Transverse colon (tissue), 4 donors: ENCODE results near the gene NUDT15. TPM values are rescaled to one million over a fixed set of nuclear protein-coding genes. Genes with fewer than 3 reads are reported as not detected.
A peak's percentile ranks its signal among the peaks of the same experiment; 100 is the strongest.

Experiments
- DNase-seq: peaks from one replicate; pipeline ENCODE4 v3.0.0-alpha.2; 2019
- H3K27ac ChIP-seq, 4 donors: fragments of 200-600 bp; sonication (generic); 2 replicates each; pipeline ENCODE4 v1.5.1; 2016 to 2018; ENCODE audit warnings: inconsistent platforms in 4 of 4
- H3K27me3 ChIP-seq: fragments of 200-600 bp; sonication (generic); 2 replicates; pipeline ENCODE4 v1.5.1; 2017; ENCODE audit warnings: inconsistent platforms
- H3K36me3 ChIP-seq, 4 donors: fragments of 200-600 bp; sonication (generic); 2 replicates each; pipeline ENCODE4 v1.5.1; 2017 to 2019; ENCODE audit warnings: inconsistent platforms in 4 of 4
- H3K4me1 ChIP-seq, 4 donors: fragments of 200-600 bp; sonication (generic); 2 replicates each; pipeline ENCODE4 v1.5.1; 2017 to 2020; ENCODE audit warnings: inconsistent platforms in 4 of 4
- H3K4me3 ChIP-seq, 4 donors: fragments of 200-600 bp; sonication (generic); 1 replicate in 1 of 4; 2 replicates in 3 of 4; pipeline versions ENCODE4 v1.5.1 to v1.6.1; 2017 to 2019; ENCODE audit warnings: inconsistent platforms in 4 of 4
- H3K9me3 ChIP-seq, 2 donors: fragments of 200-600 bp; sonication (generic); 2 replicates each; pipeline ENCODE4 v1.5.1; 2017 to 2019; ENCODE audit warnings: inconsistent platforms in 2 of 2
- EP300 ChIP-seq: sonication (generic); formaldehyde crosslinking; IDR thresholded peaks from one replicate; pipeline ENCODE4 v1.6.1; 2017; ENCODE audit warnings: antibody characterized with exemption, low read depth
- POLR2A ChIP-seq: fragments of 450-650 bp; IDR thresholded peaks from one replicate; pipeline ENCODE4 v1.6.1; 2016; ENCODE audit warnings: antibody characterized with exemption, mild to moderate bottlenecking, moderate library complexity
- POLR2AphosphoS5 ChIP-seq, 3 donors: sonication (generic); formaldehyde crosslinking; IDR thresholded peaks; one replicate each; pipeline ENCODE4 v1.6.1; 2016; ENCODE audit warnings: antibody characterized with exemption in 3 of 3
- WGBS, 2 donors: methylation state at CpG; one replicate each; pipeline ENCODE4 v1.1.5; 2018; ENCODE audit warnings: low coverage in 1 of 2; 5-methylcytosine and 5-hydroxymethylcytosine counted together
- in situ Hi-C, 4 donors: fragments of 200-750 bp; cut with MboI; loops; one replicate each; pipeline versions ENCODE4 v1.15.0 to v1.15.1; 2017; ENCODE audit warnings: low sequenced_read_pairs in 3 of 4, low pct_ligation_motif_present in 1 of 4, low pct_unique_long_range_greater_than_20kb in 1 of 4
- intact Hi-C: fragments of 100-400 bp; cut with DNase I; formaldehyde crosslinking; loops from one replicate; pipeline ENCODE4 v1.15.1; 2023; ENCODE audit warnings: low total_unique reads
- total RNA-seq, 4 donors: library from RNA; depleted of rRNA; stranded (reverse); fragments of >200 nt; gene quantifications; one replicate each; pipeline ENCODE4 v1.1.0, GENCODE V29; 2016
- TF ChIP-seq, protein P1 (sequence below), 5 experiments: fragments of 200-600 bp in 3 of 5; fragments of 450-650 bp in 2 of 5; sonication (generic) in 3 of 5; IDR thresholded peaks; 1 replicate in 2 of 5; 2 replicates in 3 of 5; pipeline ENCODE4 v1.5.1; 2016 to 2017; ENCODE audit warnings: antibody characterized with exemption in 5 of 5, inconsistent platforms in 3 of 5, mild to moderate bottlenecking in 2 of 5, moderate library complexity in 1 of 5

Gene NUDT15
- total RNA-seq, 4 donors from 2014 or later, result 0.40 to 16.1 (median 11.4) TPM

- Histone ChIP-seq H3K4me1 (peaks cover 0 to 5% (median 2%) of the 10 kb centered on the region in 4 donors), H3K9me3 (no peaks in the 10 kb centered on the region), H3K4me3 (no peak overlapping the region), H3K27me3 (no peaks in the 10 kb centered on the region), H3K27ac (no peak overlapping the region), H3K36me3 (no peaks in the 10 kb centered on the region)
- 100% methylated on average over 1 of the region's 1 CpG for WGBS, 2 donors
- DNase-seq, result no peak
- TF ChIP-seq, protein P1, sequence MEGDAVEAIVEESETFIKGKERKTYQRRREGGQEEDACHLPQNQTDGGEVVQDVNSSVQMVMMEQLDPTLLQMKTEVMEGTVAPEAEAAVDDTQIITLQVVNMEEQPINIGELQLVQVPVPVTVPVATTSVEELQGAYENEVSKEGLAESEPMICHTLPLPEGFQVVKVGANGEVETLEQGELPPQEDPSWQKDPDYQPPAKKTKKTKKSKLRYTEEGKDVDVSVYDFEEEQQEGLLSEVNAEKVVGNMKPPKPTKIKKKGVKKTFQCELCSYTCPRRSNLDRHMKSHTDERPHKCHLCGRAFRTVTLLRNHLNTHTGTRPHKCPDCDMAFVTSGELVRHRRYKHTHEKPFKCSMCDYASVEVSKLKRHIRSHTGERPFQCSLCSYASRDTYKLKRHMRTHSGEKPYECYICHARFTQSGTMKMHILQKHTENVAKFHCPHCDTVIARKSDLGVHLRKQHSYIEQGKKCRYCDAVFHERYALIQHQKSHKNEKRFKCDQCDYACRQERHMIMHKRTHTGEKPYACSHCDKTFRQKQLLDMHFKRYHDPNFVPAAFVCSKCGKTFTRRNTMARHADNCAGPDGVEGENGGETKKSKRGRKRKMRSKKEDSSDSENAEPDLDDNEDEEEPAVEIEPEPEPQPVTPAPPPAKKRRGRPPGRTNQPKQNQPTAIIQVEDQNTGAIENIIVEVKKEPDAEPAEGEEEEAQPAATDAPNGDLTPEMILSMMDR (IDR thresholded peaks at IDR 0.05), result no peak
- TF ChIP-seq POLR2A, result no peak
- TF ChIP-seq EP300, result no peak
- TF ChIP-seq POLR2AphosphoS5 (IDR thresholded peaks at IDR 0.05), result no peak
- intact Hi-C loops, result no loop called here
- in situ Hi-C loops, result no loop called here
Measured at GRCh38 chr13:48012668-48013067, 24.9 kb upstream of the NUDT15 start.

DNA sequence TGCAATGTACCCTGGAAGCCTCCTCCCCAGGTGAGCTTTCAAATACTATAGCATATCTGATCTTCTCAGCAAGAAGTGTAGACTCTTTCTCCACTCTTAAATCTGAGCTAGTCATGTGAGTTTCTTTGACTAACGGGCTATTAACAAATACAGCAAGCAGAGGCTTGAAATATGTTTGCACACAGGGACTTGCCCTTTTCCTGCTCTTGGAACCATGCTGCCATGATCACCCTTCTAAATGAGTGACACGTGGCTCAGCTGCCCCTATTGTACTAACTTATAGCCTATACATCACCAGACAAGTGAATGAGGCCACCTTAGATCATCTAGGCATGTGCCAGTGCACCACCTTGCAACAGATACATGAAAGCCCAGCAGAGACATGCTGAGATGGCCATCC is 23.2 kb upstream of the NUDT15 start:
- no peak for DNase-seq
- Histone ChIP-seq H3K4me1 (peaks cover 0 to 5% (median 1%) of the 10 kb centered on the region in 4 donors), H3K4me3 (no peak overlapping the region), H3K27ac (no peak overlapping the region), H3K27me3 (no peaks in the 10 kb centered on the region), H3K36me3 (no peaks in the 10 kb centered on the region), H3K9me3 (no peaks in the 10 kb centered on the region)
- TF ChIP-seq POLR2AphosphoS5 (IDR thresholded peaks at IDR 0.05) (no peak), EP300 (no peak), POLR2A (no peak)
- TF ChIP-seq, protein P1 (IDR thresholded peaks at IDR 0.05), result no peak
- intact Hi-C loops (no loop called here), in situ Hi-C loops (no loop called here)
- WGBS, 2 donors, result 85% methylated on average over 2 of the region's 2 CpGs; no CpG with 5 or more reads in 1 of the 2 donors

DNA sequence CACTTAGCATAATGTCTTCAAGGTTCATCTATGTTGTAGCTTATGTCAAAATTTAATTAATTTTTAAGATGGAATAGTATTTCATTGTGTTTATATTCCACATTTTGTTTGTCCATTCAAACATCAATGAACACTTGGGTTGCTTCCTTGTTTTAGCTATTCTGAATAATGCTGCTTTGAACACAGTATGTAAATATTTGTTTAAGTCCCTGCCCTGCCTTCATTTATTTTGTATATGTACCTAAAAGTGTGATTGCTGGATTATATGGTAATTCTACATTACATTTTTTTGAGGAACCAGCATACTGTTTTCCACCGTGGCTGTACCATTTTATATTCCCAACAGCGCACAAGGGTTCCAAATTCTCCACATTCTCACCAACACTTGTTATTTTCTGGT is 18.9 kb upstream of the NUDT15 start:
- intact Hi-C loops (no loop called here), in situ Hi-C loops (no loop called here)
- WGBS, 2 donors, result 49 to 76% methylated on average over 2 of the region's 2 CpGs

DNA sequence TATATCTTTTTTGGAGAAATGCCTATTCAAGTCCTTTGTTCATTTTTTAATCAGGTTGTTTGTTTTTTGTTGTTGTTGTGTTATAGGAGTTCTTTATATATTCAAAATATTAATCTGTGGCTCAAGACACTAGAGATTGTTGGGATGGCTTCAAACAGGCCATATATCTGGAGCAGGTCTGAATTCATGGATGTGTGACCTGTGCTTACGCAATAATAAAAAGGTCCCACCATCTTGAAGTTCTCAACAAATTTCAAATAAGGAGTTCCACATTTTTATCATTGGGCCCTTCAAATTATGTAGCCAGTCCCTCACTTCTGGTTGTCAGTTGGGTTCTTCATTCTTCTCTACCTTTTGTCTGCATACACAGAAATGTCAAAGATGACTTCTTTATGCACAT is 17.7 kb upstream of the NUDT15 start:
- no peaks in the 10 kb centered on the region for H3K4me1 ChIP-seq
- no peak for DNase-seq
- intact Hi-C loops (no loop called here), in situ Hi-C loops (no loop called here)
- no peak overlapping the region for H3K4me3 ChIP-seq
- H3K9me3 ChIP-seq, result no peaks in the 10 kb centered on the region
- H3K27ac ChIP-seq, result no peak overlapping the region
- no peak for TF ChIP-seq POLR2A
- TF ChIP-seq POLR2AphosphoS5 (IDR thresholded peaks at IDR 0.05), result no peak
- TF ChIP-seq EP300, result no peak
- no peaks in the 10 kb centered on the region for H3K27me3 ChIP-seq
- 100% methylated on average over 1 of the region's 1 CpG; no CpG with 5 or more reads in 1 of the 2 donors for WGBS, 2 donors
- H3K36me3 ChIP-seq, result no peaks in the 10 kb centered on the region

More for the DNA sequence above, 18.9 kb upstream of the NUDT15 start:
- H3K27ac ChIP-seq, result peak overlapping the region in 1 of 4 donors; percentile 4
- no peaks in the 10 kb centered on the region for H3K36me3 ChIP-seq
- no peaks in the 10 kb centered on the region for H3K9me3 ChIP-seq
- no peak for TF ChIP-seq EP300
- TF ChIP-seq, protein P1 (IDR thresholded peaks at IDR 0.05), result no peak
- TF ChIP-seq POLR2AphosphoS5 (IDR thresholded peaks at IDR 0.05), result no peak
- TF ChIP-seq POLR2A, result no peak
- no peak for DNase-seq
- H3K4me1 ChIP-seq, result no peaks in the 10 kb centered on the region
- no peak overlapping the region for H3K4me3 ChIP-seq
- no peaks in the 10 kb centered on the region for H3K27me3 ChIP-seq

GRCh38 chr13:48028066-48028465 is 9.5 kb upstream of the NUDT15 start:
- in situ Hi-C loops (no loop called here), intact Hi-C loops (no loop called here)
- no peaks in the 10 kb centered on the region for H3K36me3 ChIP-seq
- peaks cover 3 to 6% of the 10 kb centered on the region in 2 donors for H3K9me3 ChIP-seq
- H3K4me3 ChIP-seq, result no peak overlapping the region
- H3K4me1 ChIP-seq, result peaks cover 0 to 8% (median 2%) of the 10 kb centered on the region in 4 donors
- H3K27me3 ChIP-seq, result no peaks in the 10 kb centered on the region
- no peak overlapping the region for H3K27ac ChIP-seq
- DNase-seq, result no peak
- TF ChIP-seq POLR2AphosphoS5 (IDR thresholded peaks at IDR 0.05), result no peak
- no peak for TF ChIP-seq POLR2A
- TF ChIP-seq, protein P1 (IDR thresholded peaks at IDR 0.05), result no peak
- no peak for TF ChIP-seq EP300
